Testis (tissue), 2 donors: ENCODE data around the gene MTCL1.

Source experiments
- CTCF ChIP-seq, 3 experiments: fragments of 450-650 bp in 2 of 3; fragments of 200-600 bp in 1 of 3; sonication (generic) in 1 of 3; IDR thresholded peaks; one replicate each; pipeline ENCODE4 v1.5.1; 2016 to 2019; ENCODE audit warnings: antibody characterized with exemption in 3 of 3, mild to moderate bottlenecking in 2 of 3, moderate library complexity in 1 of 3
- POLR2A ChIP-seq: fragments of 450-650 bp; IDR thresholded peaks from one replicate; pipeline ENCODE4 v1.6.1; 2017; ENCODE audit warnings: antibody characterized with exemption, mild to moderate bottlenecking, moderate library complexity

GRCh38 chr18:8860845-8861642, 155.7 kb downstream of the MTCL1 start:
- no peak for TF ChIP-seq CTCF (IDR thresholded peaks at IDR 0.05)
- TF ChIP-seq POLR2A: no peak
